Cardiac fibroblast (primary cell): ENCODE data around the gene AHI1.
"Not testable (repeated sequence)": the region's sequence is repeated elsewhere in the genome, so short reads cannot be mapped to it uniquely, and the experiment has no call there.

Source experiments
- DNase-seq, 2 donors: peaks; one replicate each; pipeline versions ENCODE4 v3.0.0 to v3.0.0-alpha.2; 2010; ENCODE audit warnings: low read depth in 2 of 2
- H3K4me3 ChIP-seq, 2 donors: replicated peaks in 1 of 2; 1 replicate in 1 of 2; 2 replicates in 1 of 2; pipeline ENCODE4 v1.5.1; 2011; ENCODE audit warnings: low read depth in 2 of 2, low read length in 2 of 2, mild to moderate bottlenecking in 2 of 2, moderate library complexity in 1 of 2
- CTCF ChIP-seq: IDR thresholded peaks from one replicate; pipeline ENCODE4 v1.5.1; 2011; ENCODE audit warnings: low read depth, mild to moderate bottlenecking, low read length, inconsistent platforms

The AHI1 gene

GRCh38 chr6:135383301-135383700 lies 114.2 kb downstream of the AHI1 start:
- H3K4me3 ChIP-seq, result no peak overlapping the region
- no peak for TF ChIP-seq CTCF
- DNase-seq, result no peak

GRCh38 chr6:135382182-135382628 lies 115.3 kb downstream of the AHI1 start:
- H3K4me3 ChIP-seq, result no peak overlapping the region

GRCh38 chr6:135380793-135381192 lies 116.7 kb downstream of the AHI1 start:
- H3K4me3 ChIP-seq, result no peak overlapping the region
- DNase-seq, result no peak
- TF ChIP-seq CTCF, result no peak

More at GRCh38 chr6:135382182-135382628, 115.3 kb downstream of the AHI1 start:
- TF ChIP-seq CTCF, result no peak
- DNase-seq, result no peak

GRCh38 chr6:135379647-135380046 lies 117.9 kb downstream of the AHI1 start:
- no peak for TF ChIP-seq CTCF
- no peak overlapping the region for H3K4me3 ChIP-seq
- no peak for DNase-seq

- no peak for TF ChIP-seq CTCF
- no peak overlapping the region for H3K4me3 ChIP-seq
- peak in 1 of 2 donors; percentile 39 for DNase-seq
Observed at GRCh38 chr6:135372758-135373157, 124.8 kb downstream of the AHI1 start.

- not testable (repeated sequence) for H3K4me3 ChIP-seq, DNase-seq
Observed at GRCh38 chr6:135363622-135364021, 133.9 kb downstream of the AHI1 start.

- H3K4me3 ChIP-seq, result no peak overlapping the region
- no peak for TF ChIP-seq CTCF
- DNase-seq, result no peak
Observed at GRCh38 chr6:135362124-135362523, 135.4 kb downstream of the AHI1 start.
